DMS153 treated with DMSO at 0.1 percent for 48 hours (cell line): Measurements from ENCODE around the gene ABCF2.

Experiments
- DNase-seq: peaks from one replicate; lab custom pipeline; 2025; ENCODE audit not compliant: unreplicated experiment; lab: John Stamatoyannopoulos, UW

The ABCF2 gene

DNA sequence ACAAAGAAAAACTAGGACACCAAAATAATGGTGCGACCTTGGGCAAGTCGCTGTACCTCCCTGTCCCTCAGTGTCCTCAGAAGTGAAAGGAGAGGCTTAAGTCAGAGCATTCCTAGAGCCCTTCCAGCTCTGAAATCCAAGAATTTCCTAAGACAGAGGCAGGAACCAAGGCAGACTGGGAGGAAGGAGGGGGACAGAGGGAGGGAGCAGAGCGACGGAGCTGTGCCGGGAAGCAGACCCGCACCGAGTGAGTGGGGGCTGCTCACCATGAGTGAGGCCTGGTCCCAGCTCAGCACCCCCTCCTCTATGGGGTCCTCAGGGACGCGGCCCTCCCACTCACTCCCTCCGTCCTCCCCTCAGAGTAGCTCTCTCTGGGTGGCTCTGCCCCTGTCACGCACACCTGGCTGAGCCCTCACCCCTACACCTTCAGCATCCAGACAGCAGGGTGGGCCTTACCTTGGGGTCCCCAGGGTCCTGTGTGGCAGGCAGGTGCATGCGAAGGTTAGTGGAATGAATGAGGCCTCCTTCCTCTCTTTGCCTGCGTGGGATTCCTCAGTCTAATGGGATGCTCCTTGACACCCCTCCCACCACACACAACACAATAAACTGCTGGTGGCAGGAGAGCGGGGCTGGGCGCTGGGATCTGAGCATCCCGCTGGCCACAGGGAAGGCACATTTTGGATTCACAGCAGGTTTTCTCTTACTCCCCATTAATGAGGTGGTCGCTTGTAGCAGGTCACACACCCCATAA lies 26.1 kb upstream of the ABCF2 start:
- DNase-seq = no peak

DNA sequence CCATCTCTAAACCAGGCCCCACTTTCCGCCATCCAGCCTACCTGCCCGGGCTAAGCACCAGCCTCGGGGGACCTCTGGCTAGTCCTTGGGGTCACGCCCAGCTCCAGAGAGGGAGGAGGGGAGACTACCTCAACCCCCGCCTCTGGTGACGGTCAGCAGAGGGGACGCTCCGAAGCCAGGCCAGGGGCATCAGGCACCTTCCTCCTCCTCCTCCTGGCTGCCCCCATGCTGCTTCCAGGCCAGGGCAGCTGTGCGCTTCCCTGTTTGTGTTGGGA lies 25.5 kb upstream of the ABCF2 start:
- no peak for DNase-seq

DNA sequence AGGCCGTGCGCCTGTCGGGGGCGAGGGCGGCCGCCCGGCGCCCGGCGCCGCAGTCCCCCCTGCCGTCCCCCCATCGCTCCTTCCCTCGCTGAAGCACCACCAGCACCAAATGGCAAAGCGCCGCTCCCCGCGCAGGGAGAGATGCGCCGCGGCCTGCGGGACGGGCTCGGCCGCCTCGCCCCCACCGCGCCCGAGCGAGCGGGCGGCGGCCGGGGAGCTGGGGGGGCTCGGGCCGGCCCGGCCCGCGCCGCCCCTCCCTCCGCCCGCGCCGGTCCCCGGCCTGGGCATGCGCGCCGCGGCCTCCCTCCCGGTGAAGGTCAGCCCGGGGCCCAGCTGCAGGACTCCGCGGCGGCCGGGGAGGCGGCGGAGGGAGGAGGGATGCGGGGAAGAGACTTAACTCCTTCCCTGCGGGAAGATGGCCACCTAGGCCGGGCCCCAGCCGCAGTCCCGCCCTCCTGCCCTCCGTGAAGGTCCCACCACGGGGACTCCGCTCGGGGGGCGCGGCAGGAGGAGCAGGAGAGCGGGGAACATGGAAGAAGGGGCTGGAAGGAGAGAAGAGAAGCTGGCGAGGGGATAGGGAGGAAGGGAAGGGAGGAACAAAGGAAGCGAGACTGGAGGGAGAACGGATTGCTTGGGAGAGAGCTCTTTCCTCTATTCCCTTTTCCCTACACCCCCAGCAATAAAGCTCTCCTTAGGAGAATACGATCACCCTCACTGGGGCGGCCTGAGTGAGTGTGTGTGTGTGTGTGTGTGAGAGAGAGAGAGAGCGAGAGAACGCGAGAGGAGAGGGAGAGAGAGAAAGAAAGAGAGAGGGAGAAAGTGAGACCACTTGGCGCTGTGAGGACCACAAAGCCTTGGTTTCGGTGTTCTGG lies 24.9 kb upstream of the ABCF2 start:
- no peak for DNase-seq

DNA sequence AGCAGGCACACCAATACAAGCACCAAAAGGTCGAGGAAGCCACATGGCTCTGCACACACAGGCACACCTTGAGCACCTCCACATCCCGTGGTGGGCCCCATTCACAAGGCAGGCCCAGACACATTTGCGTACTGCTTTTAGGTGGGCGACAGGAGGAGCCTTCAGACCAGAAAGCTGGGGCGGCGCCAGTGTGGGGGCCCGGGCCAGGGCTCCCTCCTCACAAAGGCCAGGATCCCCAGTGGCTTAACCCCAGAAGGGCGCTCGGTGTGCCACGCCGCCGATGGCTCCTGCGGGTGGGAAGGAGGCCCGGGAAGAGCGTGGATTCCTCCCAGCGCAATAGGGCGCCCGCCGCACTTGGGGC lies 24.3 kb upstream of the ABCF2 start:
- no peak for DNase-seq

DNA sequence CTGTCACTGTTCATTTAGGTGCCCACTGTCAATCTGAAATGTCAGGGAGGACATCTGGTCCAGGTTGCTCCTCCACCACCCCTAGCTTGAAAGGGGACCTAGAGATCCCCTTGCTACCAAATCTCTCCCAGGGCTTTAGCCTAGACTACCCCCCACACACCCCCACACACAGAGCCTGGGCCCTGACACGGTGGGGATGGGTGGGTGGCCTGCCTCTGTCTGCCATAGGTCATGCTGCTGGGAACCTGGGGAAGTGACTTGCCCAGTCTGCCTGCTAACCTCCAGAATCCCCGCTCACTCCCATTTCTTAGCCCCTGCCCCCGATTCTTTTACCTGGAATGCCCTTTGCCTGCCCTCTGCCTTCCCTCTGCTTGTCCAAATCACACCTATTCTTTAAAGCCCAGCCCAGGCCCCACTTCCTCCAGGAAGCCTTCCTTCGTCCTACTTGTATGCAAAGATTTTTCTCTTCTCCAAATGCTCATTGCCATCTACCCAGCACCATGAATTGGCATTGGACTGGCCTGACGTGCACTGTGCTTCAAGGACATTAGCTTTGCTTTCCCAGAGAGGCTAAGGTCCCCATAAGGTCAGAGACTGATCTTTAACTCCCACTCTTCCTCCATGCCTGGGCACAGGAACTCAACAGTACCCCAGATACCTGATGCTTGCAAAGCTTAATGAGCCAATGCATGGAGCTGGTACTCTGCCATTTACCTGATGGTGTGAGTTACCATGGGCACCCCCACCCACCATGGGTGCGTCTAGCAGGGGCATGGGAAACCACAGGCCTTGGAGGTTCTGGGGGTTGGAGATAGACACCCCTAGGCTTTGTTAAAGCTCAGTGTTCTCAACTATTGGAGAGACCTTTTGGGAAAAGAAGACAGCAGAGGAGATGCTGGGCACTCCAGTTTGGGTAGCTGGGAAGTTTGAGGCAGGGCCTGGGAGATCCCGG lies 23.5 kb upstream of the ABCF2 start:
- no peak for DNase-seq

DNA sequence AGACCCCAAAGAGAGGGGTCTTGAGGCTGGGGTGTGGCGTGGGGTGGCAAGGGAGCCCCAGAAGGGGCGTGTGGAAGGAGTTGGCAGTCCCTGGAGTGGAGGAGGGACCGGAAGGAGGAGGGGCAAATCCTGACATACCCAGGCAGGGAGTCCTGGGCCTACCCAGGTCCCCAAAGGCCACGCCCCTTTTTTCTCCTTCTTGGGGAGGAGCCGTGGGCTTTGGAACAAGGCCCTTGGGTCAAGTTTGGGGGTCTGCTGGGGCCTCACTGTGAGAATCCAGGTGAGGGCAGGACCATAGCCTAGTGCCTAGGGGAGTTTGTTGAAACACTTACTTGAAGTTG lies 22.7 kb upstream of the ABCF2 start:
- no peak for DNase-seq

DNA sequence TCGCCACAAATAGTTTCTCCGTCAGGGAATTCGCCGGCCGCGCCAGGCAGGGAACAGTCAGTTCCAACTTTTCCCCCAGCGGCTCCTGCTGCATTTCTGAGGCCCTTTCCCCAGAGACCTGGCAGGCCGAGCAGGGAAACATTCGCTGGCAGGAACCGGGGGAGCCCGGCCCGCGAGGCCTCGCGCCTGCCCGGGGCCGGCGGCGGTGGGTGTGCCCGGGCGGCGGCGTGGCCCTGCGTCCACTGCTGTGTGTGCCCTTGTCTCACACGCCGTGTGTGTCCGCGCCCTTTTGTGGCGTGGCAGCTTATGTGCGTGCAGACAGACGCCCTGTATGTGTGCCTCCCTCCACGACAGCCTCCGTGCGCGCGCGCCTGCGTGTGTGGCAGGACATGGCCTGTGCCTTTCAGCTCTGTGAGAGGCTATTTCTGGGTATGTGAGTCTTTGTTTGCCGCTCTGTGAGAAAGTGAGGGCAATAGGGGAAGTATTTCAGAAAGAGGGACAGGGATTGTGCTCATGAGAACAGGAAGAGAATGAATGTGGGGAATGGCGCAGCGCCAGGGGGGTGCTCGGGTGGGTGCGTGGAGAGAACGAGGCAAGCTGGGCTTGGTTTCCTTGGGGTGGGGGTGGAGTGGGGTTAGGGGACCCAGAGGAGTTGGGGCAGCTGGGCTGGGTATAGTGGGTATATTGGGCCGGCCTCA lies 22.2 kb upstream of the ABCF2 start:
- DNase-seq = no peak

DNA sequence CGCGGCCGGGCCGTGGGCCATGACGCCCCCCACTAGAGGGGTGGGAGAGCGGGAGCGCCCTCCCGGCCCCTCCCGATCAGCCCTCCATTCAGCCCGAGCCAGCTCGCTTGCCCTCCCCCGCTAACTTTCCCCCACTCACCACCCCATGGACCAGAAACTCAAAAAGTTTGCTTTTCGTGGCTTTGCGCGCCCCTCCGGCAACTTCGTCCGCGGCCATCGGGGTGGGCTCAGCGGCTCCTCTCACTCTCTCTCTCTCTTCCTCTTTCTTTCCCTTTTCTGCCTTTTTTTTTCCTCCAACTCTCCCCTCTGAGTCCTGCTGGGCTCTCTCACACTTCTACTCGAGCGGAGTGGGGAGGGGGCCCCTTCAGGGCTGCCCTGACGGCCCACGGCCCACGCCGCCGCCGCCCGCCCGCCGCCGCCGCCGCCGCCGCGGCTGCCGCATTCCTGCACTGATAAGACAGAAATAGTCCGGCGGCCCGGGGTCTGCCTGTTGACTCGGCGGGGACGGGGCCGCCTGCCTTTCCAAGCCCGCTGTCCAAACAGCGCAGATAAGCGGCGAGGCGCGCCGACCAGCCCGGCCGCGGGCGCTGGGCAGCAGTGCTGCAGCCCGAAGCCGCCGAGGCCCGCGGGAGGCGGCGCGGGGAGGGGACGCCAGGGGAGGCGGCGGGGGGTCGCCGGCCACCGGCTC lies 21.5 kb upstream of the ABCF2 start, which contains the start of gene SMARCD3:
Gene SMARCD3, minus strand, starts transcription at position 349 of the 688 bp plus-strand sequence. Its CDS starts 132 bp downstream, at position 217.
- DNase-seq = no peak

DNA sequence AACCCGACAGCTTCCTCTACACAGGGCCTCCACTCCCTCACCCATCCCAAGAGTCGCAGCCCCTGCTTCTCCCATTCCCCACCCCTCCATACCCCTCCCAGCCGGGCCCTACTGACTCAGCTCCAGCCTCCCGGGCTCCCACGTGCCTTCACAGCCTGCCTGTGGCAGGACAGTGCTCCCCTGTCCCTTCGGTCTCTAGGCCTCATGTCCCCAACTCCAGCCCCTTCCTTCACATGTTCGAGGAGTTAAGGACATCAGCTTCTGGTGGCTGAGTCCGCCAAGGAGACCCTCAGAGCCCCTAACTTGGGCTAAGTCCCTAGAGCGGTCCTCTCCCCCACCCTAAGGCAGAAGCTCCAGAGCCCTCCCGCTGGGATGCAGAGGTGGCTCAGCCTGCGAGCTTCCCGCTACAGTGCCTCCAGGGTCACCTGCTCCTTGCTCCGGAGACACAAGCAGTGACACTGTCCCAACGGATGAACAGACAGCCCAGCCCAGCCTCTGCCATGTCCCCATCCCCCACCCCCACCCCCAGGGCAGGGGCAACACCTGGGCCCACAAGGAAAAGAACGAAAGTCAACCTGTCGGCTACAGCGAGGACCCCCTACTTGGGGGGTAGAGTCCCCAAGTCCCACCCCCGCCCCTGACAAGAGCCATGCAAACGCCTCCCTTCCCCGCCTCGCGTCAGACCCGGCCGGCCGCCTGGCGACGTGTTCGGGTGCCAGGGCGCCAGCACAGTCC lies 20.8 kb upstream of the ABCF2 start:
- no peak for DNase-seq

DNA sequence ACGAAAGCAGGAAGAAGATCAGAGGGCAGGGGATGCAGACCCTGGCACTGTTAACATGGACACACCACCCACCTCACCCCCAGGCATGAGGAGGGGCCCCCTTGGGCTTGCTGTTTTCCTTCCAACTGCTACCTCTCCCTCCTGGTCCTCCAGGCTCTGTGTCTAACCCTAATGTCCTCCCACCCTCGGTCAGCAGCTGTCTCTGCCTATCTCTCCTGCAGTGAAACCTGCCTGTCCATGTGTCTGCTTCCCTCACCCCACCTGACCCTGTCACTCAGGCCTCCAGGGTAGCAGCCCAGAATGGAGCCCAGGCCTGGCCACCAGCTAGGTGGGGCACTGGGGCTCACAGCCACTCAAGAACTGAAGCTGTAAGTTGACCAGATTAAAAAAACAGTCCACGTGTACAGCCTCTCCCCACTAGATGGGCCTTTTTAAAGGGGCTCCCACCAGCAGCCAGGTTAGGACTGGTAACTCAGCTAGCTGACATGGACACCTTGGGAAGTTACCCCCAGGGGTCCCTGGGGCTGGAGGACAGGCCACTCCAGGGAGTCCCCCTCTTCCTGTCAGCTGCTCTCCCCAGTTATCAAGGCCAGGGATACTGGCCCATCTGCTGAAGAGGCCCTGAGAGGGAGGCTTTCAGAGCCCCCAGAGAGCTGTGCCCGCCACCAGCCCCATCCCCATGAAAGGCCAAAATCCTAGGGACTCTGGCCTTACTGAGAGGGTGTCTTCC lies 20.0 kb upstream of the ABCF2 start:
- no peak for DNase-seq

DNA sequence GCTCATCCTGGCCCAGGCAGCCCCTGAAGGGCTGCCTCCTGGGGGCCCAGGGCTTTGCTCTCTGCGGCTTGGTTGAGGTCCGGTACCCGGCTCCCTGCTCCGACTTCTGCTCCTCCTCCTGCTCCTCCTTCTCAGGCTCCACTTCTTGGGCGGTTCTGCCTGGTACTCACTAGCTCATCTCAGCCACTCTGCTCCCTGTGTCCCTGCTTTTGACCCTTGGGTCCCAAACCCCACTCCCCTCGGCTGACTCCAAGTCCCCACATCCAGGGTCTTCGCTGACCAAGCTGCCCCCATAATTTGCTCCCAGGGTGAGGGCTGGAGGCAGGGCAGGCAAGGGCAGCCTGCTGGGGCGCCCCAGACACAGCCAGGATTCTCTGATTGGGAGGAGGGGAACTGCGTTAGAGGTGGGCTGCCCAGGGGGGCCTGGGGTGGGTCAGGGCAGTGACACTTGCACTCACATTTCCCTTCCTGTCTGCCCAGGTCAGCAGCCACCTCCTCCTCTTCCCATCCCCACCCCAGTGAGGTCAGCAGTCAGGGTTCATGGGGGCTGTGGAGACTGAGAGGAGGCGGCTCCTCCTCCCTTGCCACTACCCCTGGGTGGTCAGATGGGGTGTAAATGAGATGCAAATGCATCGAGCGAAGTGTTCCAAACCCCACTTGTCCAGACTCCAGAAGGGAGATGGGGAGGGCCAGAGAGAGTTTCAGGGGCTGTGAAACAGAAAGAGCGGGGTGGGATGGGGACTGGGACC lies 19.3 kb upstream of the ABCF2 start:
- no peak for DNase-seq

DNA sequence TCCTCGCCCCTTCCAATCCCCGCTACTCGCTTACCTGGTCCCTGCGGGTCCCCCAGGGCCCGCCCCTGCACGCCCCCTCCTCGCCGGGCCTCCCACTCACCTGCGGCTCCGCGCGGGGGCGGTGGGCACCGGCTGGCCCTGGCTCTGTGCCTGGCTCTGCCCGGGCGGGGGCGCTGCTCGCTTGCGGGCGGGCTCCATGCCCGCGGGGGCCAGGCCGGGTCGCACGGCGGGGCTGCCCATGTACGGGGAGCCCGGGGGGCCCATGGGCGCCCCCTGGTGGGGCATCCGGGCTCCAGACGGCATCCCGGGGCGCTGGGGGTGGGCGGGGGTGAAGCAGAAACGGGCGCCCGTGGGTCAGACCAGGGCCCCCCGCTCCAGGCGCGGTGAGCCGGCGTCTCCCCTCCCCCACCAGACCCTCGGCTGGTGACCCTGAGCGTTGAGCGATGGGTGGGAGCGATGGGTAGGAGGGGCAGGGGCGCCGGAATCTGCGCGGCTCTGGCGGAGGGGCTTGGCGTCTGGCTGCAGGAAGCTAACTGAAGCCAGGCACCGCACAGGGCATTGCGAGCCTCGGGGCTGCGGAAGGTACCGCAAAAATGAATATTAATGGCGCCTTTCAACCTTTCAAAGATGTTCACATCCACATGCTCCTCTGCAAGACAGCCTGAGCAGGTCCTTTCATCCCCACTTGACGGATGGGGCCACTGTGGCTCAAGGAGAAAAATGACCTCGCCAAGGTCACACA lies 18.5 kb upstream of the ABCF2 start:
- no peak for DNase-seq

DNA sequence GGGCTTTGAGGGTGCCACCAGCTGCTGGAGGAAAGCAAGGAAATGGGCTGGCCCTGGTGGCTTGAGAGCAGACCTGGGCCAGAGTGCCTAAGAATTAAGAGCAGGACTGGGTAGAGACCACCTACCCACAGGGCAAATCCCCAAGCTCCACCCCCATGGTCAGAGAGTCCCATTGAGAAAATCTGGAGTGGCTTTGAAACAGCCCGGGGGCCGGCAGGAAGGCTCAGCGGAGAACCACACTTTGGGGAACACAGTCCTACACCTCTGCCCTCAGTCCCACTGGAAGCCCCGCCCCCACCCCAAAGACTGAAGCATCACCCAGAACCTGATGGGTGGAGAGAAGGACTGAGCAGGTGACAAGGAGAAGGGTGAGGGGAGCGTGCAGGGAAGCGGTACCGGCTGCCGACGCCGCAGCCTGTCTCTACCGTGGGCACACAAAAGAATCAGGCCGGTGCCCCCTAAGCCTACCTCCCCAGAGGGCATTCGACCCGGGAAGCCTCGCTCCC lies 17.9 kb upstream of the ABCF2 start:
- no peak for DNase-seq

DNA sequence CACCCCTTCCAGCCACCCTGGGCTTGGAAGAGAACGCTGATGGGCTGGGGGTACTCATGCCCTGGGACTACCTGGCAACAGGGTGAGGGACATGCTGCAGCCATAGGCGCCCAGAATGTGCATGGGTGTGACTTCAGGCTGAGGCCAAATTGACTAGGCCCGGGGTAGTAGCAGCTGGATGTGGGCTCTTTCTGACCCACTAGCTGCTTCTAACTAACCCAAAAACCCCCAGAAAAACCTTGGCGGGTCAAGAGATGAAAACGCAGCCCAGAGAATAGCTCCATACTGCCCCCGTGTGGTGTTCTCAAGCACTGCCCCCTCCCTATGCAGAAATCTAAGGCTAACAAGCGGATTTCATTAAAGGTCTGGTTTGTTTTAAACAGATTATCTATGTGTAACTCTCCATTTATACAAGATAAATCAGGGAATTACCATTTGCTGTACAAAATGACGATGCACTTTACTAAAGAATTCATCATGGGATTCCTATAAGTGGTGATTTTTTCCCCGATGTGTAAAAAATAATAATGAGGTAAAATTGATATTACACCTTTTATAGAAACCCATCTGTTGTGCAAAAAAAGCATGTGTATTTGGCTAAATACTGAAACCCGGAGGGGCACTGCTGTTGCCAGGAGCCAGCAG lies 17.3 kb upstream of the ABCF2 start:
- DNase-seq = peak; percentile 57

DNA sequence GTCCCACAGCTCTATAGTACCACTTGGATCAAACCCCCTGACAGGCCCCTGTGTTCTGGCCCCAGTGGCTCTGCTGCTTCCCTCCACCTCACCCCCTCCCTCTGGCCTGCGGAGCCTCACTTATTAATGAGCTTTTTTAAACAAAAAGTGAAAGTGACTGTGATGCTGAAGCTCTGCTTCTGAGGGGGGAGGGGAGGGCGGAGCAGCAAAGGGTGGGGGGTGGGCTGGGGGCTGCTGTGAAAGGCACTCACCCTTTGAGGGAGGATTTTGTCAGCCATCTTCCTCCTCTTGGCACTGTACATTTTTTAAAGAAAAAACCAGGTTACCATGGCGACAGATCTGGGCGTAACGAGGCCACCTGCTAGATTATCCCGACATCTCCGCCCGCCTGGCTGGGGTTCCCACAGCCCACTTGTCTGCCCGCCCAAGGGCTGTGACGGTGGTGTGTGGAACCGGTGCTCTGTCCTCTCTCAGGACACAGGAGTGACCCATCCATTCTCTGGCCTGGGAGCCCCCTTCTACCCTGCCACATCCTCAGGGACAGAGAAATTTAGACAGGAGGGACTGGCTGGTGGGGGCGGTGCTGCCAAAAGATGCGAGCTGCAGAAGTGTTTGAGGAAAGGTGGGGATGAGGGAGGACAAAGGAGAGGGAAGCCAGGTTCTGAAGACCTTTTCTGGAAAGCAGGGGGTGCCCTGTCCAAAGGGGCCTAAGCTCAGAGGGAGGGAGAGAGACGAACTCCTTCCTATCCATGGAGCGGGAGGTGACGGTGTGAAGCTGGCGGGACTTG lies 16.6 kb upstream of the ABCF2 start:
- no peak for DNase-seq

DNA sequence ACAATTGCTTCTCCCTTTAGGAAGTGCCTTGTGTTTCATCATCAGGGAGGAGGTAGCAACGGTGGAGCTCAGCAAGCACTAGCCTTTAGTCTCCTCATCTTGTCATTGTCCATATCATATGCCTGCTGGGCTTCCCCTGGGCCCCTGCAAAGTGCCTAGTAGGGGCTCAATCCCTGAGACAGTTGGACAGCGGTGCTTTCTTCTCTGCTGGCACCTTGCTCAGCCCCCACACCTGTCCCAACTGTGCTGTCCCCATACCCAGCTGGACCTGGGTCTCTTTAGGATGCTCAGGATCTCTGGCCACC lies 16.0 kb upstream of the ABCF2 start:
- DNase-seq = no peak
